ENCODE data around the gene CCDC92. TPM values are rescaled to one million over a fixed set of nuclear protein-coding genes. Genes with fewer than 3 reads are reported as not detected.

Gene CCDC92
- polyA plus RNA-seq, 1 donor from 2014 or later = 11.3 TPM

DNA sequence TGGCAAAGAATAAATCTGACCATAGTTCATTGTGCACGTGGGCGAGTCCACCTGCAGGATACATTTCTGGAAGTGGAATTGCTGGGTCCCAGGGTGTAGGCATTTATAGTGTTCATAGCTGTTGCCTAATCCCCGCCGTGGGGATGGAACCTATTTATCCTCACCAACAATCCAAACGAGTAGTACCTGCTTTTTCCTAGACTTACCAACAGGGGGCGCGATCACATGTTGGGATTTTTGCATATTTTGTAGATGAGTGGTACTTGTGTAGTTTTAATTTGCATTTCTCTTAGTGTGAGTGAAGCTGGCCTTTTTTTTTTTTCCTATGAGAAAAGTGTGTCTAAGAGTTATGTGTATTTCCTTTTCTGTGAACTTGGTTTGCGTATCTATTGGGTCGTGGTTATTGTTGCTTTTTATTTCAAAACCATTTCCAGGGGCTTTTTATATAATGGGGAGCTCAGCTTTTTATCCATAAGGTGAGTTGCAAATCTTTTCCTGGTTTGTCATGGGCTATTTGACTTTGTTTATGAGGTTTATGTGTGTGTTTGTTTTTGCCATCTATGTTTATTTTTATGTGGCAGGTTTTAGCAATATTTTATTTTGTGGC lies 67.2 kb downstream of the CCDC92 start:
- H3K79me2 ChIP-seq (replicated peaks; ENCODE audit: insufficient read depth, low read length) = no peaks in the 10 kb centered on the region
- H3K4me3 ChIP-seq (ENCODE audit: low read length) = no peak overlapping the region
- no peak overlapping the region for H3K9ac ChIP-seq (ENCODE audit: low read length)
- no peaks in the 10 kb centered on the region for H4K20me1 ChIP-seq (ENCODE audit: insufficient read depth)
- no peaks in the 10 kb centered on the region for H3K9me2 ChIP-seq (ENCODE audit: insufficient read depth, low read length)
- no peaks in the 10 kb centered on the region for H3K36me3 ChIP-seq (ENCODE audit: insufficient read depth, low read length)
- H3F3A ChIP-seq (ENCODE audit: insufficient read depth, low read length, poor library complexity, severe bottlenecking) = no peaks in the 10 kb centered on the region
- TF ChIP-seq TAF1 (IDR thresholded peaks at IDR 0.05; ENCODE audit: low read depth) = no peak
- TF ChIP-seq, protein P1, sequence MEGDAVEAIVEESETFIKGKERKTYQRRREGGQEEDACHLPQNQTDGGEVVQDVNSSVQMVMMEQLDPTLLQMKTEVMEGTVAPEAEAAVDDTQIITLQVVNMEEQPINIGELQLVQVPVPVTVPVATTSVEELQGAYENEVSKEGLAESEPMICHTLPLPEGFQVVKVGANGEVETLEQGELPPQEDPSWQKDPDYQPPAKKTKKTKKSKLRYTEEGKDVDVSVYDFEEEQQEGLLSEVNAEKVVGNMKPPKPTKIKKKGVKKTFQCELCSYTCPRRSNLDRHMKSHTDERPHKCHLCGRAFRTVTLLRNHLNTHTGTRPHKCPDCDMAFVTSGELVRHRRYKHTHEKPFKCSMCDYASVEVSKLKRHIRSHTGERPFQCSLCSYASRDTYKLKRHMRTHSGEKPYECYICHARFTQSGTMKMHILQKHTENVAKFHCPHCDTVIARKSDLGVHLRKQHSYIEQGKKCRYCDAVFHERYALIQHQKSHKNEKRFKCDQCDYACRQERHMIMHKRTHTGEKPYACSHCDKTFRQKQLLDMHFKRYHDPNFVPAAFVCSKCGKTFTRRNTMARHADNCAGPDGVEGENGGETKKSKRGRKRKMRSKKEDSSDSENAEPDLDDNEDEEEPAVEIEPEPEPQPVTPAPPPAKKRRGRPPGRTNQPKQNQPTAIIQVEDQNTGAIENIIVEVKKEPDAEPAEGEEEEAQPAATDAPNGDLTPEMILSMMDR (IDR thresholded peaks at IDR 0.05; ENCODE audit: poor library complexity, severe bottlenecking) = peak; percentile 42
- H3K27me3 ChIP-seq (ENCODE audit: insufficient read depth, low read depth, low read length) = no peaks in the 10 kb centered on the region
- no peak overlapping the region for H2AFZ ChIP-seq (ENCODE audit: low read depth, low read length)
- H3K27ac ChIP-seq (ENCODE audit: low read length) = no peak overlapping the region
- H3K9me3 ChIP-seq (ENCODE audit: low read length) = no peaks in the 10 kb centered on the region
- H3K4me2 ChIP-seq (ENCODE audit: low read length) = no peak overlapping the region

DNA sequence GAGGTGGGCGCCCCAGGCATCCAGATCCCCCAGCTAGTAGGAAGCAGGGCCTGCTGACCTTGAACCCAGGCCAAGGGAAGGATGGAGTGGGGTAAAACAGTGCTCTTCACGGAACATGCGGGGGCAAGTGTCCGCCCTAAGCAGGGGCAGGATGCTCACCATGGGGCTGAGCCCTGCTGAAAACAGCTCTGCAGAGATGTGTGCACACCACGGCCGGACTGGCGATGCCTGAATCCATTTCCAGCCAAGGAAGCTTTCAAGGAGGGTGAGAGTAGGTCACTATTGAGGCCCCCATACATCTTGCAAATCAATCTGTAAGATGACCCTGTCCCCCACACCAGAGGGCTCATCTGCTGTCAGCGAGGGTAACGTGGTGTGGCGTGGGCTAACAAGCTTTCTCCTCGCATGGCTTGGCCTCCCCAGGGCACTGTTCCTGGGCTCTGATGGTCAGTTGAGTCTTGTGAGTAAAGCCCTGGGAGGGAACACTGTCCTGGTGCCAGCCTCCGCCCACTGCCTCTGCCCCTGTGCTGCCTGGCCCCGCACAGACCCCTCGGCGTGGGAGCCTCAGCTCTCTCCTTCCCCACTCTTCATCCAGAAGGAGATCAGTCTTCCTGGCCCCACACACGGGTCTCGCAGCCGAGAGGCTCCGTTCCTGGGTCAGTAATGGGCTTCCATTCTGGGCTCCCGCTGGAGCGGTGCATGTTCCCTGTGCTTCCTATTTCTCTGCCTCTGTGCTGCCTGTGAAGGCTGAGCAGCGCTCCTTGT lies 69.1 kb downstream of the CCDC92 start:
- H4K20me1 ChIP-seq (ENCODE audit: insufficient read depth) = no peaks in the 10 kb centered on the region
- no peak overlapping the region for H3K4me2 ChIP-seq (ENCODE audit: low read length)
- TF ChIP-seq SMC3 (conservative IDR thresholded peaks at IDR 0.05; ENCODE audit: poor library complexity) = no peak
- no peak for TF ChIP-seq MXI1 (conservative IDR thresholded peaks at IDR 0.05; ENCODE audit: poor library complexity, severe bottlenecking)
- TF ChIP-seq, protein P1 (IDR thresholded peaks at IDR 0.05; ENCODE audit: poor library complexity, severe bottlenecking) = no peak
- TF ChIP-seq EP300 (conservative IDR thresholded peaks at IDR 0.05; ENCODE audit: poor library complexity, severe bottlenecking) = no peak
- TF ChIP-seq RAD21 (conservative IDR thresholded peaks at IDR 0.05) = no peak
- TF ChIP-seq TAF1 (IDR thresholded peaks at IDR 0.05; ENCODE audit: low read depth) = no peak
- TF ChIP-seq POLR2AphosphoS5 (IDR thresholded peaks at IDR 0.05) = no peak
- TF ChIP-seq, protein P2, sequence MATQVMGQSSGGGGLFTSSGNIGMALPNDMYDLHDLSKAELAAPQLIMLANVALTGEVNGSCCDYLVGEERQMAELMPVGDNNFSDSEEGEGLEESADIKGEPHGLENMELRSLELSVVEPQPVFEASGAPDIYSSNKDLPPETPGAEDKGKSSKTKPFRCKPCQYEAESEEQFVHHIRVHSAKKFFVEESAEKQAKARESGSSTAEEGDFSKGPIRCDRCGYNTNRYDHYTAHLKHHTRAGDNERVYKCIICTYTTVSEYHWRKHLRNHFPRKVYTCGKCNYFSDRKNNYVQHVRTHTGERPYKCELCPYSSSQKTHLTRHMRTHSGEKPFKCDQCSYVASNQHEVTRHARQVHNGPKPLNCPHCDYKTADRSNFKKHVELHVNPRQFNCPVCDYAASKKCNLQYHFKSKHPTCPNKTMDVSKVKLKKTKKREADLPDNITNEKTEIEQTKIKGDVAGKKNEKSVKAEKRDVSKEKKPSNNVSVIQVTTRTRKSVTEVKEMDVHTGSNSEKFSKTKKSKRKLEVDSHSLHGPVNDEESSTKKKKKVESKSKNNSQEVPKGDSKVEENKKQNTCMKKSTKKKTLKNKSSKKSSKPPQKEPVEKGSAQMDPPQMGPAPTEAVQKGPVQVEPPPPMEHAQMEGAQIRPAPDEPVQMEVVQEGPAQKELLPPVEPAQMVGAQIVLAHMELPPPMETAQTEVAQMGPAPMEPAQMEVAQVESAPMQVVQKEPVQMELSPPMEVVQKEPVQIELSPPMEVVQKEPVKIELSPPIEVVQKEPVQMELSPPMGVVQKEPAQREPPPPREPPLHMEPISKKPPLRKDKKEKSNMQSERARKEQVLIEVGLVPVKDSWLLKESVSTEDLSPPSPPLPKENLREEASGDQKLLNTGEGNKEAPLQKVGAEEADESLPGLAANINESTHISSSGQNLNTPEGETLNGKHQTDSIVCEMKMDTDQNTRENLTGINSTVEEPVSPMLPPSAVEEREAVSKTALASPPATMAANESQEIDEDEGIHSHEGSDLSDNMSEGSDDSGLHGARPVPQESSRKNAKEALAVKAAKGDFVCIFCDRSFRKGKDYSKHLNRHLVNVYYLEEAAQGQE (IDR thresholded peaks at IDR 0.05; ENCODE audit: borderline replicate concordance) = no peak
- no peak for TF ChIP-seq EZH2 (IDR thresholded peaks at IDR 0.05; ENCODE audit: borderline replicate concordance, insufficient read depth, low read length, poor library complexity, severe bottlenecking)
- H2AFZ ChIP-seq (ENCODE audit: low read depth, low read length) = no peak overlapping the region
- H3F3A ChIP-seq (ENCODE audit: insufficient read depth, low read length, poor library complexity, severe bottlenecking) = no peaks in the 10 kb centered on the region
- no peaks in the 10 kb centered on the region for H3K27me3 ChIP-seq (ENCODE audit: insufficient read depth, low read depth, low read length)
- H3K79me2 ChIP-seq (replicated peaks; ENCODE audit: insufficient read depth, low read length) = no peaks in the 10 kb centered on the region
- H3K9me2 ChIP-seq (ENCODE audit: insufficient read depth, low read length) = no peaks in the 10 kb centered on the region
- H3K27ac ChIP-seq (ENCODE audit: low read length) = no peak overlapping the region
- H3K9ac ChIP-seq (ENCODE audit: low read length) = no peak overlapping the region
- no peak overlapping the region for H3K4me3 ChIP-seq (ENCODE audit: low read length)
- no peaks in the 10 kb centered on the region for H3K9me3 ChIP-seq (ENCODE audit: low read length)
- no peaks in the 10 kb centered on the region for H3K36me3 ChIP-seq (ENCODE audit: insufficient read depth, low read length)
